Astrocyte of the cerebellum (primary cell): Measurements from ENCODE around the gene NEO1.

Experiments
- DNase-seq: peaks from one replicate; pipeline ENCODE4 v3.0.0-alpha.2; 2011; ENCODE audit warnings: low read depth
- H3K4me3 ChIP-seq: 2 replicates; pipeline ENCODE4 v1.5.1; 2011; ENCODE audit warnings: mild to moderate bottlenecking, low read depth, low read length, moderate library complexity
- in situ Hi-C: cut with HindIII; loops from 2 replicates; pipeline ENCODE4 v1.10.0; 2017; ENCODE audit warnings: low sequenced_read_pairs
- TF ChIP-seq, protein P1 (sequence below): IDR thresholded peaks from 2 replicates; pipeline ENCODE4 v1.5.1; 2012; ENCODE audit warnings: low read length, low read depth, moderate library complexity, mild to moderate bottlenecking; ENCODE audit errors: missing control alignments

The NEO1 gene

DNA sequence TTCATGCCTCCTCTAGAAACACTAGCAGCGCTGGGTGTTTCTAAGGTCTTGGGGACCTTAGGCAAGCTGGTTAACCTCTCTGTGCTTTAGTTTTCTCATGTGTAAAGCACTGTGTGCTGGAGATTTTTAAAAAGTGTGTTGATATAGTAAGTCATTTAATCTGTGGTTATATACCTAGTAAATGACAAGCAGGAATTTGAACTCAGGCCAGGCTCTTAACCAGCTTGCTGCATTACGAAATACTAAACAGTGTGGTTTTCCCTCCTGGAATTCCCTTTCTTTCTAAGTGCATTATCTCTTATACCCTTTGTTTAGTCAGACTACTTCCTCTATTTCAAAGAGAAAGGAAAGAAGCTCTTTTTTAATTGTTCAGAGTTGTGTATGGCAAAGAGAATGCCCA is 26.5 kb downstream of the NEO1 start:
- TF ChIP-seq, protein P1, sequence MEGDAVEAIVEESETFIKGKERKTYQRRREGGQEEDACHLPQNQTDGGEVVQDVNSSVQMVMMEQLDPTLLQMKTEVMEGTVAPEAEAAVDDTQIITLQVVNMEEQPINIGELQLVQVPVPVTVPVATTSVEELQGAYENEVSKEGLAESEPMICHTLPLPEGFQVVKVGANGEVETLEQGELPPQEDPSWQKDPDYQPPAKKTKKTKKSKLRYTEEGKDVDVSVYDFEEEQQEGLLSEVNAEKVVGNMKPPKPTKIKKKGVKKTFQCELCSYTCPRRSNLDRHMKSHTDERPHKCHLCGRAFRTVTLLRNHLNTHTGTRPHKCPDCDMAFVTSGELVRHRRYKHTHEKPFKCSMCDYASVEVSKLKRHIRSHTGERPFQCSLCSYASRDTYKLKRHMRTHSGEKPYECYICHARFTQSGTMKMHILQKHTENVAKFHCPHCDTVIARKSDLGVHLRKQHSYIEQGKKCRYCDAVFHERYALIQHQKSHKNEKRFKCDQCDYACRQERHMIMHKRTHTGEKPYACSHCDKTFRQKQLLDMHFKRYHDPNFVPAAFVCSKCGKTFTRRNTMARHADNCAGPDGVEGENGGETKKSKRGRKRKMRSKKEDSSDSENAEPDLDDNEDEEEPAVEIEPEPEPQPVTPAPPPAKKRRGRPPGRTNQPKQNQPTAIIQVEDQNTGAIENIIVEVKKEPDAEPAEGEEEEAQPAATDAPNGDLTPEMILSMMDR: no peak
- in situ Hi-C loops: no loop called here
- peak; percentile 95 for DNase-seq
- H3K4me3 ChIP-seq: no peak overlapping the region

DNA sequence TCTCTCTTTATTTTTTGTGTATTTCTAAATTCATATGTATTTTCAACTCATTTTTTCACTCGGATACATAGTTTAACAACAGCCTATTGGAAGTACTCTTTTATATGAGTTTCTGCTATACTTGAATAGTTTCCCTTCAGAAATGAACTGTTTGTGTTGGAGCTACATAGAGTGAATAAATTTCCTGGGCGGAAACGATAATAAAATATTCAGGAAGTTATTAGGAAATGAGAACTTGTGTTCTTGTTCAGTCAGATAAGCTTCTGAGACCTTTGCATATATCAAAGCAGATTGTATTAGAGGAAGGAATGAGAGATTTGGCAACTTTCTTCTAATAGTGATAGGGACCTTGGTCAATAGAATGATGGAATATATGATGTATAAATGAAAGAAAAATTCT is 27.3 kb downstream of the NEO1 start:
- DNase-seq: no peak
- in situ Hi-C loops: no loop called here

DNA sequence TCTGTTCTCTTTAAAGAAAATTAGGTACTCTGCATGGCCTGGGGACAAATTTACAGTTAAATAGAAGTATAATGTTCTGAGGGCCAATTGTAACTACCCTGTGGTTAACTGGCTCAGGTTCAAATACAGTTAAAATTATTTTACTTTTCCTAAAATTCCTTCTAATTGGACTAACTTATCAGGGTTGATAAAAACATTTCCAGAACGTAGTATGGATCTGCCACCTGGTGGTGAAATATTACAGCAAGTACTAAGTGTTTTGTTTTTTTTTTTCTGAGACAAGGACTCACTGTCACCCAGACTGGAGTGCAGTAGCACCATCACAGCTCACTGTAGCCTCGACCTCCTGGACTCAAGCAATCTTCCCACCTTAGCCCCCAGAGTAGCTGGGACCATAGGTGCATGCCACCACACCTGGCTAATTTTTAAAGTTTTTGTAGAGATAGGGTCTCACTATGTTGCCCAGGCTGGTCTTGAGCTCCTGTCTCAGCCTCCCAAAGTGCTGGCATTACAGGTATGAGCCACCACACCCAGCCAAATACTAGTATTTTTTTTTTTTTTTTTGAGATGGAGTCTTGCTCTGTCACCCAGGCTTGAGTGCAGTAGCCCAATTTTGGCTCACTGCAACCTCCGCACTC is 29.2 kb downstream of the NEO1 start:
- peak; percentile 56 for DNase-seq
- TF ChIP-seq, protein P1: peak; percentile 50
- in situ Hi-C loops: no loop called here
- no peak overlapping the region for H3K4me3 ChIP-seq

More for the DNA sequence above, 27.3 kb downstream of the NEO1 start:
- TF ChIP-seq, protein P1: no peak
- H3K4me3 ChIP-seq: no peak overlapping the region

DNA sequence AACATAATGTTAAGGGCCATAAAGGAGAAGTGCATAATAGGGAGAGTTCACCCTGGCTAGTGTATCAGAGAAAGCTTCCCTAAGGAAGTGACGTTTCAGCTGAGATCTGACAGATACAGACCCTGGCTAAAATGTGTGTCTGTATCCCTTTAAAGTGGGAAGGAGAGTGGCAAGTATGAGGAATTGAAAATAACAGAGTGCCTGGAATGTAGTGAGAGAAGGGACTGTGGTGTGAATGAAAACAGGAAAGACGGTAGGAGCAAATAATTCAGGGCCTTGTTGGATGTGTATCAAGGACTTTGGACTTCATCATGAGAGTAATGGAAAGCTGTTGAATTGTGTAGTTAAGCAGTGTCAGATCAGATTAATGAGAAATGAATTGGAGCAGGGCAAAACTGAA is 30.5 kb downstream of the NEO1 start:
- peak; percentile 38 for DNase-seq
- in situ Hi-C loops: no loop called here
- TF ChIP-seq, protein P1: no peak
- no peak overlapping the region for H3K4me3 ChIP-seq

DNA sequence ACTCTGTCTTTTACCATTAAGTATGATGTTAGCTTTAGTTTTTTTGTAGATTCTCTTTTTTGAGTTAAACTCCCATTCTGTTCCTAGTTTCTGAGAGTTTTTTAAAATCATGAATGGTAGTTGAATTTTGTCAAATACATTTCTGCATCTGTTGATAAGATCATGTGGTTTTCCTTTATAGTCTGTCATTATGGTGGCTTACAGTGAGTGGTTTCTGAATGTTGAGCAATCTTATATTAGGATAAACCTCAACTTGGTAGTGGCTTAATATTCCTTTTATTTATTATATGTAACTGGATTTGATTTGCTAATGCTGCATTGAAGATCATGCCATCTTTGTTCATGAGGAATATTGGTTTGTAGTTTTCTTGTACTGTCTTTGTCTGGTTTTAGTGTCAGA is 34.8 kb downstream of the NEO1 start:
- in situ Hi-C loops: no loop called here
- H3K4me3 ChIP-seq: no peak overlapping the region
- TF ChIP-seq, protein P1: no peak
- DNase-seq: no peak

DNA sequence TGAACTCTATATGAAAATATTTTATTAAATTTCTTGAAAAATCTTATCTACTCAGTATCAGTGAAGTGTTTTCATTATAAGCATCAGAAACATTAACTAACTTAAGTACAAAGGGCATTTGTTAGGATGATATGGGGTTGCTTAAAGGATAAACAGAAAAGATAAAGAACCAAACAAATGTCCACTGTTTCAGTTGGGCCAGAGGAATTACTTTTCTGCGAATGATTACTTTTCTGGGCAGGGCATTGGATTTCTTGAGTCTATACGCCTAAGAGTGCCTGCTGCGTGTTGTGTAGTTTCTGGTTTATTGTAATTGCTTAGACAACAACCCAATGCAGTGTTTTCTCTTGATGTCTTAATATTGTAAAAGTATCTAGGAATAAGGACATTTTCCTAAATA is 52.8 kb downstream of the NEO1 start:
- TF ChIP-seq, protein P1: no peak
- no peak overlapping the region for H3K4me3 ChIP-seq
- in situ Hi-C loops: no loop called here
- DNase-seq: no peak
